ENCODE results near the gene UBA52. TPM values are rescaled to one million over a fixed set of nuclear protein-coding genes. Genes with fewer than 3 reads are reported as not detected.

Gene UBA52
- total and polyA plus RNA-seq, 2 of the 13 experiments (the other 11 are each of a cell fraction or from before 2014, with no cell fraction given): 959 to 1,782 TPM

GRCh38 chr19:18587962-18588610 is 16.4 kb downstream of the UBA52 start (continued):
- TF ChIP-seq ZNF329 (CRISPR knock-in tag; IDR thresholded peaks at IDR 0.05; ENCODE audit: low read depth) (no peak), KDM2A (CRISPR knock-in tag; IDR thresholded peaks at IDR 0.05; ENCODE audit: borderline replicate concordance, low read depth) (no peak), U2AF1 (optimal IDR thresholded peaks at IDR 0.05; ENCODE audit: low read depth, low read length) (no peak), NR1H2 (CRISPR knock-in tag; IDR thresholded peaks at IDR 0.05; ENCODE audit: borderline replicate concordance, low read depth) (no peak), ZBTB2 (CRISPR knock-in tag; IDR thresholded peaks at IDR 0.05; ENCODE audit: low read depth) (no peak), GTF2F1 (IDR thresholded peaks at IDR 0.05; ENCODE audit: low read length) (no peak), ZNF33A (CRISPR knock-in tag; IDR thresholded peaks at IDR 0.05; ENCODE audit: borderline replicate concordance) (no peak), NPAS2 (CRISPR knock-in tag; IDR thresholded peaks at IDR 0.05; ENCODE audit: borderline replicate concordance) (no peak), SALL1 (CRISPR knock-in tag; IDR thresholded peaks at IDR 0.05) (0 out of 2 replicates have a peak, but pooled peaks have one; percentile 8), MBNL3 (CRISPR knock-in tag; conservative IDR thresholded peaks at IDR 0.05) (no peak), DR1 (CRISPR knock-in tag; IDR thresholded peaks at IDR 0.05) (no peak), MEIS2 (CRISPR knock-in tag; IDR thresholded peaks at IDR 0.05) (no peak), ZFP36L2 (CRISPR knock-in tag; IDR thresholded peaks at IDR 0.05) (no peak), ASH2L (IDR thresholded peaks at IDR 0.05; ENCODE audit: insufficient read length, low read depth, low read length) (no peak), KLF6 (CRISPR knock-in tag; IDR thresholded peaks at IDR 0.05) (no peak), CEBPG (CRISPR knock-in tag; IDR thresholded peaks at IDR 0.05) (peak; percentile 73), FOXA3 (CRISPR knock-in tag; IDR thresholded peaks at IDR 0.05) (0 out of 2 replicates have a peak, but pooled peaks have one; percentile 17), ZNF737 (CRISPR knock-in tag; IDR thresholded peaks at IDR 0.05; ENCODE audit: borderline replicate concordance) (no peak), ZNF557 (CRISPR knock-in tag; IDR thresholded peaks at IDR 0.05) (no peak), ELF3 (CRISPR knock-in tag; IDR thresholded peaks at IDR 0.05) (no peak), IRF2 (CRISPR knock-in tag; IDR thresholded peaks at IDR 0.05) (no peak), ATF7 (IDR thresholded peaks at IDR 0.05) (no peak), ATF7 (CRISPR knock-in tag; IDR thresholded peaks at IDR 0.05) (no peak), ZNF20 (CRISPR knock-in tag; IDR thresholded peaks at IDR 0.05) (no peak), RARA (CRISPR knock-in tag; IDR thresholded peaks at IDR 0.05) (no peak), MYC (CRISPR knock-in tag; IDR thresholded peaks at IDR 0.05; ENCODE audit: borderline replicate concordance) (no peak; the same call in 1 of the 2 replicates)
- TF ChIP-seq, protein P1, sequence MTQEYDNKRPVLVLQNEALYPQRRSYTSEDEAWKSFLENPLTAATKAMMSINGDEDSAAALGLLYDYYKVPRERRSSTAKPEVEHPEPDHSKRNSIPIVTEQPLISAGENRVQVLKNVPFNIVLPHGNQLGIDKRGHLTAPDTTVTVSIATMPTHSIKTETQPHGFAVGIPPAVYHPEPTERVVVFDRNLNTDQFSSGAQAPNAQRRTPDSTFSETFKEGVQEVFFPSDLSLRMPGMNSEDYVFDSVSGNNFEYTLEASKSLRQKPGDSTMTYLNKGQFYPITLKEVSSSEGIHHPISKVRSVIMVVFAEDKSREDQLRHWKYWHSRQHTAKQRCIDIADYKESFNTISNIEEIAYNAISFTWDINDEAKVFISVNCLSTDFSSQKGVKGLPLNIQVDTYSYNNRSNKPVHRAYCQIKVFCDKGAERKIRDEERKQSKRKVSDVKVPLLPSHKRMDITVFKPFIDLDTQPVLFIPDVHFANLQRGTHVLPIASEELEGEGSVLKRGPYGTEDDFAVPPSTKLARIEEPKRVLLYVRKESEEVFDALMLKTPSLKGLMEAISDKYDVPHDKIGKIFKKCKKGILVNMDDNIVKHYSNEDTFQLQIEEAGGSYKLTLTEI (CRISPR knock-in tag; conservative IDR thresholded peaks at IDR 0.05): no peak
- TF ChIP-seq, protein P2, sequence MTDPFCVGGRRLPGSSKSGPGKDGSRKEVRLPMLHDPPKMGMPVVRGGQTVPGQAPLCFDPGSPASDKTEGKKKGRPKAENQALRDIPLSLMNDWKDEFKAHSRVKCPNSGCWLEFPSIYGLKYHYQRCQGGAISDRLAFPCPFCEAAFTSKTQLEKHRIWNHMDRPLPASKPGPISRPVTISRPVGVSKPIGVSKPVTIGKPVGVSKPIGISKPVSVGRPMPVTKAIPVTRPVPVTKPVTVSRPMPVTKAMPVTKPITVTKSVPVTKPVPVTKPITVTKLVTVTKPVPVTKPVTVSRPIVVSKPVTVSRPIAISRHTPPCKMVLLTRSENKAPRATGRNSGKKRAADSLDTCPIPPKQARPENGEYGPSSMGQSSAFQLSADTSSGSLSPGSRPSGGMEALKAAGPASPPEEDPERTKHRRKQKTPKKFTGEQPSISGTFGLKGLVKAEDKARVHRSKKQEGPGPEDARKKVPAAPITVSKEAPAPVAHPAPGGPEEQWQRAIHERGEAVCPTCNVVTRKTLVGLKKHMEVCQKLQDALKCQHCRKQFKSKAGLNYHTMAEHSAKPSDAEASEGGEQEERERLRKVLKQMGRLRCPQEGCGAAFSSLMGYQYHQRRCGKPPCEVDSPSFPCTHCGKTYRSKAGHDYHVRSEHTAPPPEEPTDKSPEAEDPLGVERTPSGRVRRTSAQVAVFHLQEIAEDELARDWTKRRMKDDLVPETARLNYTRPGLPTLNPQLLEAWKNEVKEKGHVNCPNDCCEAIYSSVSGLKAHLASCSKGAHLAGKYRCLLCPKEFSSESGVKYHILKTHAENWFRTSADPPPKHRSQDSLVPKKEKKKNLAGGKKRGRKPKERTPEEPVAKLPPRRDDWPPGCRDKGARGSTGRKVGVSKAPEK (CRISPR knock-in tag; IDR thresholded peaks at IDR 0.05; ENCODE audit: borderline replicate concordance): no peak
